SK-N-DZ (cell line): ENCODE results near the gene CDKAL1.

Experiments used
- DNase-seq: peaks from one replicate; pipeline ENCODE4 v3.0.0-alpha.2; 2015; ENCODE audit warnings: low spot score

CDKAL1 gene

GRCh38 chr6:20833881-20834515, 299.7 kb downstream of the CDKAL1 start:
- DNase-seq: peak; percentile 90

- no peak for DNase-seq
Observed at GRCh38 chr6:20835315-20836010, 301.2 kb downstream of the CDKAL1 start.

GRCh38 chr6:20837189-20837588, 302.9 kb downstream of the CDKAL1 start:
- DNase-seq: no peak

GRCh38 chr6:20838113-20838512, 303.9 kb downstream of the CDKAL1 start:
- no peak for DNase-seq

GRCh38 chr6:20839630-20840029, 305.4 kb downstream of the CDKAL1 start:
- no peak for DNase-seq

GRCh38 chr6:20840675-20841074, 306.4 kb downstream of the CDKAL1 start:
- DNase-seq: no peak

GRCh38 chr6:20841806-20842205, 307.5 kb downstream of the CDKAL1 start:
- DNase-seq: no peak

- DNase-seq: no peak
Observed at GRCh38 chr6:20845592-20845991, 311.3 kb downstream of the CDKAL1 start.

GRCh38 chr6:20846602-20847028, 312.4 kb downstream of the CDKAL1 start:
- DNase-seq: no peak

- DNase-seq: no peak
Observed at GRCh38 chr6:20847904-20848303, 313.6 kb downstream of the CDKAL1 start.

- no peak for DNase-seq
Observed at GRCh38 chr6:20850686-20851416, 316.6 kb downstream of the CDKAL1 start.

- peak; percentile 44 for DNase-seq
Observed at GRCh38 chr6:20851795-20852194, 317.5 kb downstream of the CDKAL1 start.

- peak; percentile 79 for DNase-seq
Observed at GRCh38 chr6:20853828-20854227, 319.6 kb downstream of the CDKAL1 start.

GRCh38 chr6:20856681-20857288, 322.5 kb downstream of the CDKAL1 start:
- DNase-seq: no peak

GRCh38 chr6:20861481-20861880, 327.2 kb downstream of the CDKAL1 start:
- DNase-seq: no peak

- DNase-seq: no peak
Observed at GRCh38 chr6:20866036-20866435, 331.8 kb downstream of the CDKAL1 start.

GRCh38 chr6:20866935-20867703, 332.9 kb downstream of the CDKAL1 start:
- DNase-seq: no peak

GRCh38 chr6:20868397-20869096, 334.3 kb downstream of the CDKAL1 start:
- no peak for DNase-seq

- DNase-seq: no peak
Observed at GRCh38 chr6:20870021-20870420, 335.8 kb downstream of the CDKAL1 start.

- DNase-seq: no peak
Observed at GRCh38 chr6:20870493-20870892, 336.2 kb downstream of the CDKAL1 start.
